NCI-H510A (cell line): ENCODE data around the gene LANCL2.

Source experiments
- DNase-seq: peaks from one replicate; lab custom pipeline; 2025; lab: John Stamatoyannopoulos, UW

The LANCL2 gene

DNA sequence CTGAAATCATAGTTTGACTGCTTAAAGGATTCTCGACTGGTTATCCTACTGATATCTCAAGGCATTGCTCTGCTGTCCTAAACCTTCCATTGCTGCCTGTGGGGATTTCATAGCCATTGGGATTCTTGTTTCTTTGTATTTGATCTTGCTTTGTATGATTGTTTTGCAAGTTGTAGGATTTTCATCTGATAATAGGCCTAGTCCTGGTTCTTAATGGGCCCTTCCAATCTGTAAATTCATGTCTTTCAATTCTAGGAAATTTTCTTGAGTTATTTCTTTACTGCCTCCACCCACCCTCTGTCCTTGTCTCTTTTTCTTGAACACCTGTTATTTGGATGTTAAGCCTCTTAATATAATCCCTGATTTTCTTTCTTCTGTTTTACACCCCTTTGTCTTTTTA, 72.2 kb downstream of the LANCL2 start:
- no peak for DNase-seq

DNA sequence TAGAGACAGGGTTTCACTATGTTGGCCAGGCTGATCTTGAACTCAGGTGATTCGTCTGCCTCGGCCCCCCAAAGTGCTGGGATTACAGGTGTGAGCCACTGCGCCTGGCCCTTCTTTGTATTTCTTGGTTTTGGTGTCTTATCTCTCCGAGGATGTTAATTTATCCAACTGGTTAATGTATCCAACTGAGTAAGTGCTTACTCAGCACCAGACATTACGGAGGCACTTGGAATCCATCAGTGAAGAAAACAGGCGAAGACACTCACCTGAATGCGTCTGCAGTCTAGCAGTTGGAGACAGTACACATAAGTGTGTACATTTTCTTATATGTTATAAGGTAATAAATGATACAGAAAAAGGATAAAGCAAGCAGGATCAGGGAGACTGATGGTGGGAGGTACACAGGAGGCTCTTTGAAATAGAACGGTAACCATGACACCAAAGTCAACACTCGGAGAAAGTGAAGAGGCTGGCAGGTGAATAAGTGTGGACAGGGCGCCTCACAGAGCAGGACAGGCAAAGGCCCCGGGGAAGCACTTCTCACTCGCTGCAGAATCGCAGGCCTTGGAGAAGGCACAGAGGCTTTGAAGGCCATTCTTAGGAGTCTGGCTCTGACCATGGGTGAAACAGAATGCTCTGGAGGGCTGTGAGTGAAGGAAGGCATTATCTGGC, 73.1 kb downstream of the LANCL2 start:
- DNase-seq = peak; percentile 90

DNA sequence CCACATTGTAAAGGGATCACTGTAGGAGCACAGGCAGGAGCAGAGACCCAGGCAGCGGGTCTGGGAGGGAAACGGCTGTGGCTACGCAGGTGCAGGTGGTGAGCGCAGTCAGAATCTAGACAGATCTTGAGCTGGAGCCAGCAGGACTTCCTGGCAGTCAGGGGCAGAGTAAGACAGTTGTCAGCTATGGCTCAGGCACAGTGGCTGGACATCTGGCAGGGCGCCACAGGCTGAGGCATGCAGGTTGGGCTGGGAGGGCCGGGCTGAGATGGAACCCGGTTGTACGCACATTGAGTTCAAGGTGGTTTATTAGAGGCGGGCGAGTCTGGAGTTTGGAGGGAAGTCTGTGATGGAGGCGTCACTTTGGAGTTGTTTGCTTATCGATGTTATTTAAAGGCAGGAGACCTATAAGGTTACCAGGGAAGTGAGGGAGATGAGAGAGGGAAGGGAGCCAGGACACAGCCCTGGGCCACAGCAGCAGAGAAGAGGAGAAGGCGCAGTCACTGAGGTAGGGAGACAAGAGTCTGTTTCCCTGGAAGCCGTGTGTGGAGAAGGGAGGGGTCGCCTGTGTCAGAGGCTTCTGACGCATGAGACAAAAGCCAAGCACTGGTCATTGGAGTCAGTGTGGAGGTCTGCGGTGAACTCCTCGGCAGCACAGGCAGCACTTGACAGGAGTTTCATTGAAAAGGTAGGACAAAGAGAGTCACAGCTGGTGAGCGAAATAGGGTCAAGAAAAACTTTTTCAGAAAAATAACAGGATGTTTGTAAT, 73.8 kb downstream of the LANCL2 start:
- DNase-seq = peak; percentile 78

DNA sequence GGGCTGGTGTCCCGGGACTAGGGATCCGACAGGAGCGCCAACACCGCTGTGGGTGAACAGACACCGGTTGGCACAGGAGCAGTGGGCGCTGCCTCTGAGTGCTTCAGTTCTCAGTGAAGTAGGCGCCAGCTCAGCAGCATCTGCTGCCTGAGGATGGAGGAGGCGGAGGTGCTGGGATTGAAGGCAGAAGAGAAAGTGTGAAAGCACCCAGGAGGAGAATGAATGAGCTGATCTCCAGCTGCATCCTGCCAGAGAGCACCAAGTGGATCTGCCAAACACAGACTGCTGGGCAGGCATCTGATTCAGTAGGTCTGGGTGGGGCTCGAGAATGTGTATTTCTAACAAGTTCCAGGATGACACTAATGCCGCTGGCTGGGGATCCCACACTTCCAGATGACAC, 74.5 kb downstream of the LANCL2 start:
- peak; percentile 58 for DNase-seq

DNA sequence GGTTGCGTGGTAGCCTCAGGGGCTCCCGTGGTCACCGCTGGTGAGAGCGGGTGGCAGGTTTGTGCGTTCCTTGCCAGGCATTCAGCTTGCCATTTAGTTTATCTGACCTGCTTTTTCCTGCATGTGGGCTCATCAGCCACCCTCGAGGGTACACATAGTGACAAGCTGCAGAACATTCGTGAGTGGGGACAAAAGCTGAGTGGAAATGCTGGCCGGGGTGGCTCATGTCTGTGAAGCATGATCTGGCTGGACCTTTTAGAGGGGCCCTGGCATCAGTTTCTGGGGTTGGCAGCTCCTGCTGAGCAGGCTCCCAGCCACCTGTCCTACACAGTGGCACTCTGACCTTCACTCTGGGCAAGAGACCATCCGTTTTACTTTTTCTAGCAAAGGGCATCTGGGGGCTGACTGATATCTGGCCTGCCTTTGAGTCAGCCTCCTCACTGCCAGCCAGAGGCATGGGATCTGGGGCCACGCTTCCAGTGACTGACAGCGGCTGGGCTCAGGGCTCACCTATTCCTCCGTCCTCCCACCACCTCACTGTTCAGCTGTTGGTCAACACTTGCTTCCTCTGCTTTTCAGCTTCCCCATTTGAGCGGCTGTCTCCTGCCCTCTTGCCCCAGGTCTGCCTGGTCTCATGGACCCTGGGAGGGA, 75.0 kb downstream of the LANCL2 start:
- no peak for DNase-seq

DNA sequence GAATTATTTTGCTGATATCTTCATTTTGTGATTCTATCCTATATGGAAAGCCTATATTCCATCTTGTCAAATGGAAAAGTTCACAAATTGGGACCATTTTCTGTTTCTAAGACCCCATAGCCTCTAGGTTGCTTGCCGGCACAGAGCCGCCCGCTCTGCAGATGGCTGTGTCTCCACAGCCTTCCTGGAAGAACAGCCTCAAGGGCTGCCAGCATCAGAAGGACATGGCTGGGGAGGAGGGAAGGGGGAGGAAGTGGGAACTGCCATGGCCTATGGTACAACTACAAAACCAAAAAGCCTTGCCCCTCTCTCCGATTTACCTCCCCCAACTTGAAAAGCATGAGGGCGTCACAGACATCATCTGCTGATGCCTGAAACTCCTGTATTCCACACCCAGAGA, 75.9 kb downstream of the LANCL2 start:
- DNase-seq = no peak

DNA sequence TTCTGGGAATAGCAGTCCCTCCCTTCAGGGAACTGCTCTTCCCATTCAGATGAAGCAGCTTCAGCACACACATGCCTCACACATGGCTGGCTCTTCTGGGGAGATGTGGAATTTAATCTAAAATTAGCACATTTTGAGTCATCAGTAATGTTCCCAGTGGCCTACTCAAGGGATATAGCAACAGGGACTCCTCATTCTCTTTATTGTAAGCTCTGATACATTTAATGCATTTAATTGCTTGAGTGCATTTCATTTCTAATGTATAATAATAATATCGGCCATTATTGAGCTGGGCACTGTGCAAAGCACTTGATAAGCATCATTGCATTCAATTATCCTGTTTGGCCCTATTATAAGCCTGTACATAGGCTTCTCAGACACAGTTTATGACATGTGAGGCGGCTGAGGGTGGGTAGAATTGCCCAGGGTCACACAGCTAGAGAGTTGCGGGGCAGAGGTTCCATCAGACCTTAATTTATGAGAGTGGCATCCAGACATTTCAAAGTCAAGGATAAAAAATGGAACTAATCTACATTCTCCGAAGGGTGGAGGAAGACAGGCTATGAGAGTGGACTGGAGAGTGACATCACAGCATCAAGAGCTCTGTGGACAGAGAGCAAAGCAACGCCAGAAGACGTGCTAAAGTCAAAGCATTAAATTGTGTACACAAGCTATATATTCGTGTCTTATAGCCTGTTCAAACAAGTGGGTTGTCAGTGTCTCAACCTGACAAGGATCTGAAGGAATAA, 76.8 kb downstream of the LANCL2 start:
- DNase-seq = no peak

DNA sequence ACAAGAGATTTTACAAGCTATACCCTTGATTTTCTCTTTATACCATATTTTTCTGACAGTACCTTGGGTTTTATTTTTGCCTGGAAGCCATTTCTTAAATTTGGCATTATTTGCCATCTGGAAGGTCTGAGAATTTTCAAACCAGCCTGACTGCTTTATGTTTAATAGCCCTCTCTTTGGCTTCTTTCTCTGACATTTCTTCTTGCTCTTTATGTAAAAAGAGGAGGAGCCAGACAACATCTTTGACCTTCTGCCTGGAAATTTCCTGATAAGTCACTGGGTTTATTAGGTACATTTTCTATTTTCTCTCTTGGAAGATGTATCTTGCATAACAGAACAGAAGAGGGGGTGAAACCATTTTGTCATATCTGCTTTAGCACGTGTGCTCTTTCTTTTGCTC, 79.6 kb downstream of the LANCL2 start:
- DNase-seq = no peak

DNA sequence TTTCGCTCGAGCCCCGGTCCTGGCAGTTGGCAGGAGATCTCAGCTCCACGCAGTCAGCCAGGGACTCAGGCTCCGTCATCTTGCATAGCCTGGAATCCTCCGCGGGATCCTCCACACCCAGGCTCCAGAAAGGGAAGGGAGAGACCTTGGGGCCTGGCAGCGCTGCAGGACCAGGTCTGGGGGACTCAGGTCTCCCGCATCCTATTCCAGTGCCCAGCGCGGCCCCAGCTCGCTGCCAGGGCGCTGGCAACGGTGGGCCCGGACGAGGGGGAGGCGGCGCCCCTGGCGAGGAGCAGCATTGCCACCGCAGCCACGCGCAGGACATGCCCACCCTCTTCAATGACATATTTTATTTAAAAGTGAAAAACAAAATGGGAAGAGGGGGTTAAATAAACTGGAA, 83.4 kb downstream of the LANCL2 start:
- DNase-seq = no peak

DNA sequence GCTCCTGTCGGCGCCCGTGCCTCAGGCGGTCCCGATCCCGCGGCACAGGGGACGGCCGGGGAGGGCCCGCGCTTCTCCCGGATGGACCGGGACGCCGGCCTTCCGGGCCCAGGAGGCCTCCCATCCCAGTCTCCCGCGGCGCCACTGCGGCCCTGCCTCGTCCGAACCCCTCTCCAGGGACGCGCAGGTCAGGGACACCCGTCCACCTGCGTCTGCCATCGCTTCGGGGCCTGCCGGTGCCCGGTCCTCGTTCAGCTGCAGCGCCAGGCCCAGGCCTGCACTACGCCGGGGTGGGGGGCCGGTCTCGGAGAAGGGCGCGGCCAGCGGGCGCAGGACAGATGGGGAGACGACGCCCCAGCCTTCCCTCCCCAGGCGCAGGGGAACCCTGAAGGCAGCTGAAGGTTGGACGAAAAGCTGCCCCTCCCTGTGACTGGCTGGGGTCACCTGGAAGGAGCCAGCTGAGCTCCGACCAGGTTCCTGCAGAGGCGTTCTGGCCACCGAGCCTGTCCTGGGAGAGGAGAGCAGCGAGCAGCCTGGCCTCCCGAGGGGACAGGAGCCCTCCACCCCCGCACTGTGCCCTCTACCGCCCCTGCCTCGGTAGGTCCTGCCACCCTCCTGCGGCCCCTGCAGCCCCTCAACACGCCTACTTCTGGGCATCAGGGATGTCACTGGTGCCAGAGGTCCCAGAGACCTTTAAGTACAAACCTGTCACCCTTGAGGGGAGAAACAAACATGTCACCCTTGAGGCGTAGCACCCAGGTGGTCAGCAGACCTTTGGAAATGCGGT, 84.3 kb downstream of the LANCL2 start:
- no peak for DNase-seq

DNA sequence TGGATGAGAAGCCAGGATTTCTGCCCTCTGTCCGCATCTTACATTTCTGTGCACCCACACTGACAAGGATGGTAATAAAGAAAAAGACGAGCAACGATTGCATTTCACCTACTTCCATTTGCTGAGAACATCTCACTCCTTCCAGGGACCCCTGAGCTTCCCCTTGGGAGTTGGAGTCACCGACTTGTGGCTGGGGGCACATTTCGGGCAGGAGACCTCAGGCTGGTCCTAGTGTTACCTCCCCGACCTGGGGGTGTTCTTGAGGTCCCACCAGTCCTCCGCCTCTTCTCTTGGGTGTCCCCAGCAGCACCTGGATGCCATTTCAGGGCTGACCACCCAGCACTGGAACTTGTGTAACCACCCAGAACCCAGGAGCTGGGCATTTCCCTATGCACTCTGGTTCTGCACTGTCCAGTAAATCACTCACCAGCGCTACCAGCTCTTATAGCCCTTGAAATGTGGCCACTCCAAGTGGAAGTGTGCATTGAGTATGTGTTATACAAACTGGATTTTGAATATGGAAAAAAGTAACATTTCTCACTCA, 84.9 kb downstream of the LANCL2 start:
- no peak for DNase-seq

DNA sequence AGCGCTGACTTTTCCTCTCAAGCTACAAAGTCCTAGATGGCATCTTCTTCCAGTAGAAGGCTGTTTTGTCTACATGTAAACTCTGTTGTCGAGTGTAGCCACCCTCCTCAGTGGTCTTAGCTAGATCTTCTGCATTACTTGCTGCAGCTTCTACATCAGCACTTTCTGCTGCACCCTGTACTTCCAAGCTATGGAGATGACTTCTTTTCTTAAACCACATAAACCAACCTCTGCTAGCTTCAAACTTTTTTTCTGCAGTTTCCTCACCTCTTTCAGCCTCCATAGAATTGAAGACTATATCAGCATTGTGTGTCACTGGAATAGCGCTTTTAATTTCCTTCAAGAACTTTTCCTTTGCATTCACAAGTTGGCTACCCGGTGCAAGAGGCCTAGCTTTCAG, 87.8 kb downstream of the LANCL2 start:
- no peak for DNase-seq

DNA sequence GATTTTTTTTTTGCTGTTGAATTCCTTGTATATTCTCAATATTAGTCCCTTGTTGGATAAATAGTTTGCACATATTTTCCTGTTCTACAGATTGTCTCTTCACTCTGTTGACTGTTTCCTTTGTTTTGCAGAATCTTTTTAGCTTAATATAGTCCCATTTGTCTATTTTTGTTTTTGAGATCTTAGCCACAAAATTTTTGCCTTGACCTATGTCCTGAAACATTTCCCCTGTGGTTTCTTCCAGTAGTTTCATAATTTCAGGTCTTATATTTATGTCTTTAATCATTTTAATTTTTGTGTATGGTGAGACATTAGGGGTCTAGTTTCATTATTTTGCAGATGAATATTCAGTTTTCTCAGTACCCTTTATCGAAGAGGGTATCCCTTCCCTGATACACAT, 92.7 kb downstream of the LANCL2 start:
- DNase-seq = no peak

DNA sequence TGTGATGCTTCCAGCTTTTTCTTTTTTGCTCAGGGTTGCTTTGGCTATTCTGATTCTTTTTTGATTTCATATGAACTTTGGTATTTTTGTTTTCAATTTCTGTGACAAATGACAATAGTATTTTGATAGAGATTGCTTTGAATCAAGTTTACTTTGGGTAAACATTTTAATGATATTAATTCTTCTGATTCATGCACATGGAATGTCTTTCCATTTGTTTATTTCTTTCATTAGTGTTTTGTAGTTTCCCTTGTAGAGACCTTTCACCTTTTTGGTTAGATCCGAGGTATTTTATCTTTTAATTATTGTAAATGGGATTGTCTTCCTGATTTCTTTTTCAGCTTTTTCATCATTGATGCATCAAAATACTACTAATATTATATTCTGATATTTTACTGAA, 93.2 kb downstream of the LANCL2 start:
- no peak for DNase-seq

DNA sequence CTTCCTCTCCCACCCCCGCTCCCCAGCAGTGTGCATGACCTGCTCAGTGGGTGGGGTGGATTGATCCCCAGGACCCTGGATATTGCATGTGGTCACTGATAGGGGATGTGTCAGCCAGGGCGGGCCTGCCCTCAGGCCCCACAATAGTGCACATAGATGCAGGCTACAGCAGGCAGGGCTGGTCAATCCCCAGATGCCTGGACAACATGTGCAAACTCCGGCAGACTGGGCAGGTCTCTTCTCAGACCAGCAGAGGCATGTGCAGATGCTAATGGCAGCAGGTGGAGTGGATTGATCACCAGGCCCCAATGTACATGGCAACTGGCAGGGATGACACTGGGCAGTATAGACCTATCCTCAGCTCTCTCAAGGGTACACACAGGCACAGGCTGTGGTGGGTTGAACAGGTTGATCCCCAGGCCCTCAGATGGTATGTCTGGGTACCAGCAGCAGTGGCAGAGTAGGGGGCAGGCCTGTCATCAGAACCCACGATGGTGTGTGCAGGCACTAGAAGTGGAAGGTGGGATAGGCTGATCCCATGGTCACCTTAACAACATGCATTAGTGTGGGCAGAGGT, 98.6 kb downstream of the LANCL2 start:
- DNase-seq = no peak

DNA sequence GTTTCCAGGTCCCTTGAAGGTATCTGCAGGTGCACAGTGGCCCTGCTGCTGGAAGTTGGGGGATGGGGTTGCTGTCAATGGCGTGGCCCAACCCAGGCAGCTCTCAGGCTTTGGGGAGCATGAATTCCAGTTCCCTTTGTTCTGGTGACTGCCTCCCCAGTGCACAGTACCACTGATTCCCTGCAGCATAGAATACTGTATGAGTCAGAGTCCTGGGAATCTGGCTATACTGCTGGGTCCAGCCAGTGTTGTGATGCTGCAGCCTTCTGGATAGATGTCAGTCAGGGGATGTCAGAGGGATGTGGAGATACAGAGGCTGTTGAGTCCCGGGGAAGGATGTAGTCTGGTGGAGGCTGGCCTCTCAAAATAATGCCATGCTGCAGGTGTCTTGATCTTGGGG, 99.3 kb downstream of the LANCL2 start:
- no peak for DNase-seq

DNA sequence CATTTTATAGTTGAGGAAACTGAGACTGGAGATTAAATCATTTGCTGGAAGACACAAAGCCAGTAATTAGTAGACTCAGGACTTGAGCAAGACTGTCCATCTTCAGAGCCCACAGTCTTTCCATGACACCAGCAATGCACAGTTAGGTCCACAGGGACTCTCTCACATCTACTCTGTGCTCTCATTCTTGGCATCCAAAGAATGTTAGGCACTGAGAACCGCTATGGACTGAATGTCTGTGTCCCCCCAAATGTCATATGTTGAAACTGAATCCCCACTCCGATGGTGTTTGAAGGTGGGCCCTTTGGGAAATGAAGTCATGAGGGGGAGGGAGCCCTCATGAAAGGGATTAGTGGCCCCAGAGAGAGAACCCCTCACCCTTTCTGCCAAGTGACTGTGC, 100.6 kb downstream of the LANCL2 start:
- no peak for DNase-seq

DNA sequence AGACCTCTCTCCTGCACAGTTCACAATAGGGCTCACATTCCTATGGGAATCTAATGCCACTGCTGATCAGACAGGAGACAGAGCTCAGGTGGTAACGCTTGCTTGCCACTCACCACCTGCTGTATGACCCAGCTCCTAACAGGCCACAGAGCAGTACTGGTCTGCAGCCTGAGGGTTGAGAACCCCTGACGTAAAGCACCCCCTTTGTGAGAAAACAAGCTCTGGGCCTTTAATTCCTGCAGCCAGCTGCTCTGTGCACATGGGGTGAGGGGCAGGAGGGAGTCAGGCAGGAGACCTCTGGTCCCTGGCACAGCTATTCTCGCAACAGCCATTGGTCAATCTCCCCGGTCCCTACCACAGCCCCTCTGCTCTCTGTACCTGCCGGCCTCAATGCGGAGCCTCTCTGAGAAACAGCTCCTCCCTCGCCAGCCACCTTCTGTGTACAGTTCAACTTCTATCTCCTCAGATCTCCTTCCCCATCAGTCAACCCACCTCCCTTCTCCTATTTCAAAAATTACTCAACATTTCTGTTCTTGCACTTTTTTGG, 102.0 kb downstream of the LANCL2 start:
- DNase-seq = no peak

DNA sequence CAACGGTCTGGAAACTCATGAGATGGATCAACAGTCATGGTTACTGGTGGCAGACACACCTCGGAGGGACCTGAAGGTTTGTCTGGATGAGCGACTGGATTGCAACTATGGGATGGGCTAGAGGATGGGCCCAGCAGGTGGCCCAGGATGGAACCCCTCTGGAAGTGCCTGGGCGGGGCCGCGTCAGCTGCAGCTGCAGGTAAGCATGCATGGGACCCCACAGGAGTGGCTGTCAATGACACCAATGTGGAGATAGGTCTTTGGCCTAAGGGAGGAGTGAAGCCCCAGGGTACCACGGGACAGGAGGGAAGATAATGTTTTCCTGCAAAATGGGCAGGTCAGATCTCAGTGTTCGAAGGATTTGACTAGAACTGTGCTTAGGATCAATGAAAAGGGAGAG, 103.4 kb downstream of the LANCL2 start:
- no peak for DNase-seq

DNA sequence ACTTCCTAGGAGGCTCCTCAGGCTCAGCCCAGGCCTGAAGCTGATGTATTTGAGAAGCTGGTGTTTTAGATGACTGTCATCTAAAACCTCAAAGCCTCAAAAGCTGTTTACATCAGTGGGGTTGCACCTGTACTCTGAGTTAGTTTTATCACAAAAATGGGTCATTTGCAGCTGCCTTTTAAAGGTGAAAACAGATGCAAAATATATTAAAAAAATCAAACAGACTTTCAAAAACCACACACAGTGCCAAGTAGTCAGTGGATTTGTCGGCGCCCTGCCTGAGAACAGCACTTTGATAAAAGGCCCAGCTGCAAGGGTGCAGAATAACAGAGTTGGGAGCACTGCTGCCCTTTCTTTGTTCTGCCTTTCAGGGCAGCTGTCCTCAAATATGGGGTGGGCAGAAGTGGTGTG, 104.1 kb downstream of the LANCL2 start:
- no peak for DNase-seq

DNA sequence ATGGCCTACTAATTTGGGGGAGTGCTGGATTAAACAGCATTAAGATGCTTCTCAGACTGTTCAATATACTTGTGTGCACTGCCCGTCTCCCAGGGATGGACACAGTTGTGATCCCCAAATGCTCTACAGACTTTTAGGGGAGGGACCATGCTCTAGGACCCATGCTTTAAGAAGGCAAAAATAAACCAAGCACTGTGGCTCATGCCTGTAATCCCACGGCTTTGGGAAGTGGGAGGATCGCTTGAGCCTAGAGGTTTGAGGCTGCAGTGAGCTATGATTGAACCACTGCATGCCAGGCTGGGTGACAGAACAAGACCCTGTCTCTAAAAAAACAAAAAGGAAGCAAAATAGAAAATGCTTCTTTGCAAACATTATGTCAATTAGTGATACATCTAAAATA, 104.6 kb downstream of the LANCL2 start:
- no peak for DNase-seq
